GM18868 (cell line): ENCODE data around the gene GALNT14.

Experiments used
- ATAC-seq: cut with Tn5 transposase; IDR thresholded peaks from one replicate; pipeline ENCODE4 v1.9.1; 2021; ENCODE audit warnings: mild to moderate bottlenecking, moderate library complexity; ENCODE audit not compliant: unreplicated experiment

Gene GALNT14

GRCh38 chr2:31016648-31017047, 121.6 kb downstream of the GALNT14 start:
- ATAC-seq: no peak

- ATAC-seq: no peak
Observed at GRCh38 chr2:31014516-31014915, 123.7 kb downstream of the GALNT14 start.

GRCh38 chr2:31013301-31013700, 124.9 kb downstream of the GALNT14 start:
- no peak for ATAC-seq

- no peak for ATAC-seq
Observed at GRCh38 chr2:31012406-31012805, 125.8 kb downstream of the GALNT14 start.

GRCh38 chr2:31011587-31011986, 126.7 kb downstream of the GALNT14 start:
- ATAC-seq: no peak

GRCh38 chr2:31008561-31009114, 129.6 kb downstream of the GALNT14 start:
- ATAC-seq: no peak

GRCh38 chr2:31004257-31004656, 134.0 kb downstream of the GALNT14 start:
- no peak for ATAC-seq

- no peak for ATAC-seq
Observed at GRCh38 chr2:31003749-31004148, 134.5 kb downstream of the GALNT14 start.

GRCh38 chr2:31002537-31003150, 135.6 kb downstream of the GALNT14 start:
- ATAC-seq: no peak

GRCh38 chr2:31000970-31001369, 137.3 kb downstream of the GALNT14 start:
- no peak for ATAC-seq

GRCh38 chr2:30998672-30999071, 139.6 kb downstream of the GALNT14 start:
- no peak for ATAC-seq

- ATAC-seq: no peak
Observed at GRCh38 chr2:30997979-30998378, 140.3 kb downstream of the GALNT14 start.

GRCh38 chr2:30994227-30995056, 143.8 kb downstream of the GALNT14 start:
- ATAC-seq: no peak

GRCh38 chr2:30992781-30993180, 145.5 kb downstream of the GALNT14 start:
- ATAC-seq: no peak

GRCh38 chr2:30990671-30991070, 147.6 kb downstream of the GALNT14 start:
- ATAC-seq: no peak

GRCh38 chr2:30990176-30990575, 148.1 kb downstream of the GALNT14 start:
- no peak for ATAC-seq

- no peak for ATAC-seq
Observed at GRCh38 chr2:30989746-30990145, 148.5 kb downstream of the GALNT14 start.

GRCh38 chr2:30987566-30987965, 150.7 kb downstream of the GALNT14 start:
- no peak for ATAC-seq

- ATAC-seq: no peak
Observed at GRCh38 chr2:30986231-30986580, 152.0 kb downstream of the GALNT14 start.

GRCh38 chr2:30985493-30986230, 152.6 kb downstream of the GALNT14 start:
- no peak for ATAC-seq

- ATAC-seq: no peak
Observed at GRCh38 chr2:30984148-30984547, 154.1 kb downstream of the GALNT14 start.

- ATAC-seq: no peak
Observed at GRCh38 chr2:30981510-30981909, 156.7 kb downstream of the GALNT14 start.
